ENCODE results near the gene SPATA13. TPM values are rescaled to one million over a fixed set of nuclear protein-coding genes. Genes with fewer than 3 reads are reported as not detected.

SPATA13 gene
- total RNA-seq, 1 experiment from 2014 or later: 21.4 TPM

GRCh38 chr13:24301434-24301833 lies 140.9 kb downstream of the SPATA13 start (continued):
- no peak for TF ChIP-seq REST (IDR thresholded peaks at IDR 0.05; ENCODE audit: low read depth)

GRCh38 chr13:24301911-24302310 lies 141.4 kb downstream of the SPATA13 start:
- no TSS peak for BruUV-seq (replicated peaks)
- POLR2A ChIA-PET: no interaction called here
- Histone ChIP-seq H3K4me2 (ENCODE audit: low read length) (no peak overlapping the region), H2AFZ (ENCODE audit: low read depth, low read length, poor library complexity, severe bottlenecking) (no peak overlapping the region), H3K27ac (ENCODE audit: low read depth, low read length) (no peak overlapping the region), H3K36me3 (ENCODE audit: control insufficient read depth in 1 of 2, insufficient read depth in 2 of 2, low read length in 2 of 2) (peaks cover 8 to 25% of the 10 kb centered on the region in 2 experiments), H4K20me1 (ENCODE audit: insufficient read depth) (no peaks in the 10 kb centered on the region), H3K9me3 (ENCODE audit: control insufficient read depth in 1 of 2, insufficient read depth in 1 of 2, low read depth in 1 of 2, low read length in 2 of 2) (no peaks in the 10 kb centered on the region), H3K9ac (ENCODE audit: low read length) (no peak overlapping the region), H3K79me2 (ENCODE audit: insufficient read depth, low read length) (no peaks in the 10 kb centered on the region), H3K9me2 (ENCODE audit: insufficient read depth) (no peaks in the 10 kb centered on the region), H3K4me3 (replicated peaks in 1 of 2; ENCODE audit: low read depth in 1 of 2, low read length in 2 of 2) (no peak overlapping the region), H3K27me3 (ENCODE audit: insufficient read depth, low read length) (no peaks in the 10 kb centered on the region), H3K4me1 (ENCODE audit: control insufficient read depth in 1 of 2, insufficient read depth in 2 of 2, low read length in 2 of 2) (no peaks in the 10 kb centered on the region)
- DNase-seq (ENCODE audit: low read depth, low spot score) (no peak), ATAC-seq (no peak)
- TF ChIP-seq SRF (IDR thresholded peaks at IDR 0.05; ENCODE audit: low read depth) (no peak), FOSL1 (IDR thresholded peaks at IDR 0.05; ENCODE audit: low read depth) (no peak), CBX3 (IDR thresholded peaks at IDR 0.05; ENCODE audit: low read depth) (no peak), TCF7L2 (IDR thresholded peaks at IDR 0.05; ENCODE audit: borderline replicate concordance, extremely low read depth, insufficient read depth, insufficient read length) (no peak), ATF3 (IDR thresholded peaks at IDR 0.05) (no peak), SIN3A (IDR thresholded peaks at IDR 0.05; ENCODE audit: low read depth) (no peak), SP1 (IDR thresholded peaks at IDR 0.05; ENCODE audit: low read depth) (no peak), CEBPB (IDR thresholded peaks at IDR 0.05; ENCODE audit: low read depth) (no peak), ZFX (IDR thresholded peaks at IDR 0.05) (no peak), MAX (IDR thresholded peaks at IDR 0.05) (no peak), ZBTB33 (IDR thresholded peaks at IDR 0.05; ENCODE audit: extremely low read depth, insufficient replicate concordance, low read length) (no peak), EGR1 (IDR thresholded peaks at IDR 0.05; ENCODE audit: low read depth) (no peak), ELF1 (IDR thresholded peaks at IDR 0.05; ENCODE audit: borderline replicate concordance, low read depth) (no peak)
- intact Hi-C loops (cut with micrococcal nuclease): no loop called here
- RAD21 ChIA-PET (ENCODE audit: low non-redundant PET in 1 of 2, low total read pairs in 2 of 2, uncharacterized antibody in 2 of 2, unreplicated experiment in 2 of 2): no interaction called here
- CTCF ChIA-PET: no interaction called here

All from HCT116 (cell line).